Spleen (tissue), 11 donors: Measurements from ENCODE around the gene CYB561D2. TPM values are rescaled to one million over a fixed set of nuclear protein-coding genes. Genes with fewer than 3 reads are reported as not detected.

Experiments
- DNase-seq: peaks from one replicate; pipeline ENCODE4 v3.0.0-alpha.2; 2020
- H3K27ac ChIP-seq, 8 donors: fragments of 200-600 bp; sonication (generic) in 7 of 8; 1 replicate in 4 of 8; 2 replicates in 4 of 8; pipeline versions ENCODE4 v1.5.0 to v1.8.0; 2016 to 2021; ENCODE audit warnings: inconsistent platforms in 4 of 8, mild to moderate bottlenecking in 4 of 8, moderate library complexity in 1 of 8
- H3K27me3 ChIP-seq, 7 donors: fragments of 200-600 bp; sonication (generic) in 6 of 7; replicated peaks in 1 of 7; 1 replicate in 4 of 7; 2 replicates in 3 of 7; pipeline versions ENCODE4 v1.5.0 to v1.8.0; 2016 to 2021; ENCODE audit warnings: inconsistent platforms in 3 of 7, mild to moderate bottlenecking in 1 of 7
- H3K36me3 ChIP-seq, 6 donors: fragments of 200-600 bp; sonication (generic) in 5 of 6; 1 replicate in 4 of 6; 2 replicates in 2 of 6; pipeline versions ENCODE4 v1.5.0 to v1.8.0; 2016 to 2021; ENCODE audit warnings: inconsistent platforms in 2 of 6
- H3K4me1 ChIP-seq, 6 donors: fragments of 200-600 bp; sonication (generic) in 5 of 6; 1 replicate in 3 of 6; 2 replicates in 3 of 6; pipeline versions ENCODE4 v1.5.0 to v1.8.0; 2016 to 2021; ENCODE audit warnings: inconsistent platforms in 3 of 6
- H3K4me3 ChIP-seq, 8 donors: fragments of 200-600 bp; sonication (generic) in 7 of 8; 1 replicate in 4 of 8; 2 replicates in 4 of 8; pipeline versions ENCODE4 v1.5.0 to v1.8.0; 2016 to 2021; ENCODE audit warnings: inconsistent platforms in 4 of 8, mild to moderate bottlenecking in 4 of 8, moderate library complexity in 2 of 8
- H3K9me3 ChIP-seq, 8 donors: fragments of 200-600 bp; sonication (generic) in 7 of 8; 1 replicate in 4 of 8; 2 replicates in 4 of 8; pipeline versions ENCODE4 v1.5.0 to v1.8.0; 2016 to 2021; ENCODE audit warnings: inconsistent platforms in 4 of 8
- POLR2A ChIP-seq, 3 donors: fragments of 450-650 bp; IDR thresholded peaks; one replicate each; pipeline ENCODE4 v1.5.1; 2017; ENCODE audit warnings: antibody characterized with exemption in 3 of 3, mild to moderate bottlenecking in 1 of 3
- POLR2AphosphoS5 ChIP-seq, 3 donors: sonication (generic); formaldehyde crosslinking; IDR thresholded peaks; one replicate each; pipeline ENCODE4 v1.5.1; 2017; ENCODE audit warnings: antibody characterized with exemption in 3 of 3
- WGBS, 5 donors: extraction: QIAGEN DNeasy Blood & Tissue Kit in 3 of 5; methylation state at CpG; one replicate each; pipeline versions ENCODE4 v1.1.5 to v1.1.7; 2013 to 2018; 5-methylcytosine and 5-hydroxymethylcytosine counted together
- intact Hi-C: fragments of 100-400 bp; cut with DNase I; formaldehyde crosslinking; loops from one replicate; pipeline ENCODE4 v1.15.0; 2023; ENCODE audit warnings: low total_unique reads
- polyA plus RNA-seq, 3 donors: library from polyadenylated mRNA; stranded (reverse); fragments of 200-250 nt; gene quantifications; one replicate each; pipeline ENCODE4 v1.2.1, GENCODE V29; 2013
- total RNA-seq, 7 donors: library from RNA; depleted of rRNA in 3 of 7; stranded (reverse); fragments of >200 nt in 3 of 7; fragmentation: NEBNext Ultra II Directional in 4 of 7; extraction: Animal tissue kit (Norgen Biotek cat#: 25700) in 4 of 7; gene quantifications; one replicate each; pipeline versions ENCODE4 v1.1.0 to v1.2.1, GENCODE V29; 2016 to 2021
- TF ChIP-seq, protein P1 (sequence below), 11 experiments: fragments of 200-600 bp in 7 of 11; fragments of 450-650 bp in 4 of 11; sonication (generic) in 4 of 11; IDR thresholded peaks in 8 of 11; conservative IDR thresholded peaks in 3 of 11; 1 replicate in 7 of 11; 2 replicates in 4 of 11; pipeline versions ENCODE4 v1.4.0 to v1.8.0; 2016 to 2021; ENCODE audit warnings: antibody characterized with exemption in 11 of 11, inconsistent platforms in 4 of 11, mild to moderate bottlenecking in 1 of 11
- donor health status: healthy with polysubstance abuse.
- donor health status: DM: no; HTN: no; CAD: no; lungs with moderate emphysema.
- donor health status: DM: no; HTN: no; CAD: no.
- donor health status: Bipolar disorder and iron deficiency.
- donor health status: healthy.
- donor health status: DM: no; HTN: no; CAD: no.
- donor health status: DM: yes; HTN: yes; CAD: no.

Gene CYB561D2
- total and polyA plus RNA-seq, 10 donors: 18.7 to 35.2 (median 26.4) TPM

DNA sequence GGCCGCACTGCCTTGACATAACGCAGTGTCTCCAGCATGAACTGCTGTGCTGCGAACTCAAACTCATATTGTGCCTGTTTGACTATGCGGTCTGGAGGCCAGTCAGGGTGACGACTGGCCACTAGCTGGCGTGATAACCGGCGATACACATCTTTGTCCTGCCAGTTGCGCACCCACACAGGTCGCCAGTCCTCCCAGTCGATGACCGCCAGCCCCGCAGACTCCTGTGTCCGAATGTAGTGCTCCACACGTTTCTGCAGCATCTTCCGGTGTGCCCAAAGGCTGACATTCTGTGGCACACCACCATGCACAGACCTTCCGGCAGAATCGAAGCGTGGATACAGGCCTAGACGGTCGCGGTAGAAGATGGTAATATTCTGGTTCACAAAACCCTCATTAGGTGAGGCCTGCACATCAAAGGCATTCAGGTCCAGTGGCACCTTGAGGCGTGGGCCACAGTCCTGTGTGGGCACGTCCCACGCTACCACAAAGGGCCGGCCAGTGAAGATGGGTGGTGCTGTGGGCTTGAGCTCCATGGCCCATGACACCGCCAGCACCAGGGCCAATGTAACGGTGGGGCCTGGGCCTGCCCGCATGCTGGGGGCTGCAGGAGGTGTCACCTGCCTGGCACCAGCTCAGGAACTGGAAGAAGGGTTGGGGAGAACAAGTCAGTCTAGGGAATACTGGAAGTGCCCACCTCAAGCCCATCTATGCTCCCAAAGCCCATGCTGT lies 30.6 kb upstream of the CYB561D2 start:
- DNase-seq: peak; percentile 85
- intact Hi-C loops: loop anchor here (10.0 kb wide), 1 partner anchor 85 kb away; the partner anchor contains the start of gene GNAI2
- H3K36me3 ChIP-seq: peaks cover 2 to 66% (median 25%) of the 10 kb centered on the region in 6 donors
- H3K27ac ChIP-seq: peak overlapping the region; percentile 86 to 96 (median 93)
- TF ChIP-seq POLR2A (IDR thresholded peaks at IDR 0.05) (no peak), POLR2AphosphoS5 (IDR thresholded peaks at IDR 0.05) (peak in 2 of 3 donors; percentile 55 to 63)
- H3K4me1 ChIP-seq: peaks cover 32 to 93% (median 82%) of the 10 kb centered on the region in 6 donors
- no peaks in the 10 kb centered on the region for H3K9me3 ChIP-seq
- 69 to 82% (median 78%) methylated on average over 26 to 29 of the region's 29 CpGs for WGBS, 5 donors
- H3K27me3 ChIP-seq: no peaks in the 10 kb centered on the region
- H3K4me3 ChIP-seq: peak overlapping the region; percentile 72 to 97 (median 90)

DNA sequence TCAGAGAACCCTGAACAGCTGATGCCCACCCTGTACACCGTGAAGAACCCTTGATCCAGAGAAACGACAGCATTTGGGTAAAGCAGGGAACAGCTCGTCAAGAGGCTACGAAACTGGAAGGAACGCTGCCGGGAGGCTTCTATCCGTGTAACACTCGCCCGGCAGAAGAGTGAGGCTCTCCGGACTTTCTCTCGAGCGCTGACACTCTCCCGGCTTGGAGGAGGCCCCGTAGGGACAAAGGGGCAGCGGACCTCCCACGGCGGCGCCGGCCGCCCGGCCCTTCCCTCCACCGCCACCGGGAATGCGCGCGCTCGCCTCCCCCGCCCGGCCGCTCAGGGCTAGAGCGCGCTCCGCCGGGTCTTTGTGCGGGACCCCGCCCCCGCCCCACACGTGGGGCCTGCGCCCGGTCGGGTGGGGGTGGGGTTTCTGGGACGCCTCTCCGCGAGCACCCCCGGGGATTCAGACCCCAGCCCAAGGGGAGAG lies 29.8 kb upstream of the CYB561D2 start:
- TF ChIP-seq, protein P1, sequence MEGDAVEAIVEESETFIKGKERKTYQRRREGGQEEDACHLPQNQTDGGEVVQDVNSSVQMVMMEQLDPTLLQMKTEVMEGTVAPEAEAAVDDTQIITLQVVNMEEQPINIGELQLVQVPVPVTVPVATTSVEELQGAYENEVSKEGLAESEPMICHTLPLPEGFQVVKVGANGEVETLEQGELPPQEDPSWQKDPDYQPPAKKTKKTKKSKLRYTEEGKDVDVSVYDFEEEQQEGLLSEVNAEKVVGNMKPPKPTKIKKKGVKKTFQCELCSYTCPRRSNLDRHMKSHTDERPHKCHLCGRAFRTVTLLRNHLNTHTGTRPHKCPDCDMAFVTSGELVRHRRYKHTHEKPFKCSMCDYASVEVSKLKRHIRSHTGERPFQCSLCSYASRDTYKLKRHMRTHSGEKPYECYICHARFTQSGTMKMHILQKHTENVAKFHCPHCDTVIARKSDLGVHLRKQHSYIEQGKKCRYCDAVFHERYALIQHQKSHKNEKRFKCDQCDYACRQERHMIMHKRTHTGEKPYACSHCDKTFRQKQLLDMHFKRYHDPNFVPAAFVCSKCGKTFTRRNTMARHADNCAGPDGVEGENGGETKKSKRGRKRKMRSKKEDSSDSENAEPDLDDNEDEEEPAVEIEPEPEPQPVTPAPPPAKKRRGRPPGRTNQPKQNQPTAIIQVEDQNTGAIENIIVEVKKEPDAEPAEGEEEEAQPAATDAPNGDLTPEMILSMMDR (IDR thresholded peaks at IDR 0.05 in 8 of 11, conservative IDR thresholded peaks at IDR 0.05 in 3 of 11): no peak
- TF ChIP-seq POLR2A (IDR thresholded peaks at IDR 0.05) (no peak), POLR2AphosphoS5 (IDR thresholded peaks at IDR 0.05) (peak in 1 of 3 donors; percentile 40)
- intact Hi-C loops: loop anchor here (10.0 kb wide), 1 partner anchor 86 kb away; the partner anchor contains the start of gene GNAI2
- WGBS, 5 donors: 0 to 6% (median 1%) methylated on average over 7 to 45 of the region's 45 CpGs
- peak; percentile 93 for DNase-seq
- Histone ChIP-seq H3K9me3 (no peaks in the 10 kb centered on the region), H3K4me3 (peak overlapping the region; percentile 72 to 97 (median 90)), H3K27ac (peak overlapping the region; percentile 86 to 96 (median 93)), H3K36me3 (peaks cover 2 to 66% (median 31%) of the 10 kb centered on the region in 6 donors), H3K27me3 (no peaks in the 10 kb centered on the region), H3K4me1 (peaks cover 32 to 93% (median 89%) of the 10 kb centered on the region in 6 donors)

DNA sequence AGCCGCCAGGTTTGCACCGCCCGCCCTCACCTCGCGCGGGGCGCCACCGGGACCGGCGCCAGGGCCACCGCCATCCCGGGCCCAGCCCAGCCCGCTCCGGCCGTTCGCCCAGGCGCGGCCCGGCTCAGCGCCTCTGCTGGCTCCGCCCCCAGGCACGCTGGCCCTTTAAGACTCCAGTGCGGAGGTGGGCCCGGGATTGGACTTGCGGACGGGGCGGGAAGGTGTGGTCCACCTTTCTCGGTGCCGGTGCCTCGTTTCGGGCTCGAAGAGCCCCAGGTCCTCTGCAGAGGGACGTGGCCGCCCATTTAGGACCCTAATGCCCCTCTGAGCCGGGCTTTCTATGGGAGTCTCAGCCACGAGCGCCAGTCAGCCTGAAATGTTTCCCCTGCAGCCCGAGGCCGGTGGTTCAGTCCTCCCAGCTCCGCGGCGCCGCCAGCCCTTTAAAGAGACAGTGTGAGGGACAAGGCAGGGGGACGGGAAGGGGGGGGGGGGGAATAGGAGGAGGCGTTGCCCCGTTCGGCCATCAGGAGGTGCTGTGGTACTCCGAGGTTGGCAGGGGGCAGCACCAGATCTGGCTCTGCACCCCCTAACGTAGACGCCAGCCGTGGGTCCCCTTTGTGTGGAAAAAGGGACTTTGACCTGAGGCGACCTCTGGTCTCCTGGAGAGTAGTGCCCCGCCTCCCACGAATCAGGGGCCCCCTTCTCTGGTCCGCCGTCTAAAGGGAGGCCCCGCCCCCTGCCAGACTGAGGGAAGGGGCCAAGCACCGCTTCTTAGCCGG lies 29.1 kb upstream of the CYB561D2 start:
- H3K36me3 ChIP-seq: peaks cover 2 to 66% (median 37%) of the 10 kb centered on the region in 6 donors
- 0 to 2% (median 1%) methylated on average over 23 to 59 of the region's 59 CpGs for WGBS, 5 donors
- peak overlapping the region; percentile 86 to 96 (median 93) for H3K27ac ChIP-seq
- no peaks in the 10 kb centered on the region for H3K9me3 ChIP-seq
- no peaks in the 10 kb centered on the region for H3K27me3 ChIP-seq
- H3K4me1 ChIP-seq: peaks cover 30 to 93% (median 89%) of the 10 kb centered on the region in 6 donors
- H3K4me3 ChIP-seq: peak overlapping the region; percentile 72 to 97 (median 90)
- DNase-seq: peak; percentile 96
- TF ChIP-seq, protein P1 (IDR thresholded peaks at IDR 0.05 in 8 of 11, conservative IDR thresholded peaks at IDR 0.05 in 3 of 11): peak; percentile 27 to 85 (median 62)
- TF ChIP-seq POLR2AphosphoS5 (IDR thresholded peaks at IDR 0.05): peak; percentile 54 to 75 (median 68)
- TF ChIP-seq POLR2A (IDR thresholded peaks at IDR 0.05): peak in 1 of 3 donors; percentile 5
- intact Hi-C loops: loop anchor here (10.0 kb wide), 1 partner anchor 87 kb away; the partner anchor contains the start of gene GNAI2

DNA sequence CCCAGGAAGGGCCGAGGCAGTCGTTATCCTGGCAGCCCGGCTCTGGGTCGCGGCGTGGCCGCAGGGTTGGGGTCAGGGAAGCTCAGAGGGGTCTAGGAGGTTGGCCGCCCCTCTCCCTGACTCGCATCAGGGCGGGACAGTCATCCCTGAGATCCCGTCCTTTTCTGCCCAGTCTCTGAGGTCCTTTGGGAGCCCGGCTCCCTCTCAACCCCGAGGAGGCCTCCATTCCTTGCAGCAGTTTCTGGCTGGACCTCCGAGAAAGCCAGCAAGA lies 28.6 kb upstream of the CYB561D2 start:
- no peaks in the 10 kb centered on the region for H3K27me3 ChIP-seq
- peaks cover 2 to 64% (median 37%) of the 10 kb centered on the region in 6 donors for H3K36me3 ChIP-seq
- H3K4me3 ChIP-seq: peak overlapping the region; percentile 72 to 97 (median 90)
- no peaks in the 10 kb centered on the region for H3K9me3 ChIP-seq
- TF ChIP-seq, protein P1 (IDR thresholded peaks at IDR 0.05 in 8 of 11, conservative IDR thresholded peaks at IDR 0.05 in 3 of 11): no peak
- TF ChIP-seq POLR2AphosphoS5 (IDR thresholded peaks at IDR 0.05) (no peak), POLR2A (IDR thresholded peaks at IDR 0.05) (no peak)
- H3K4me1 ChIP-seq: peaks cover 28 to 93% (median 89%) of the 10 kb centered on the region in 6 donors
- H3K27ac ChIP-seq: peak overlapping the region; percentile 86 to 96 (median 93)
- no peak for DNase-seq
- intact Hi-C loops: loop anchor here (10.0 kb wide), 1 partner anchor 87 kb away; the partner anchor contains the start of gene GNAI2
- 18 to 35% (median 32%) methylated on average over 7 to 14 of the region's 14 CpGs for WGBS, 5 donors
